Activated T-helper 1 cell treated with anti-CD3 and anti-CD28 coated beads, Interleukin-12 subunit alpha, Interleukin-12 subunit beta, Interleukin-2, Interleukin-4 antibody, amounts not matched to agents 30 ng/mL and 10 ng/mL and 1 ng/mL, durations not matched to agents 14 hours and 24 hours and 36 hours (primary cell): ENCODE results near the gene COL12A1. TPM values are rescaled to one million over a fixed set of nuclear protein-coding genes. Genes with fewer than 3 reads are reported as not detected.

Experiments
- DNase-seq: peaks from one replicate; pipeline ENCODE4 v3.0.0; 2021; ENCODE audit warnings: low spot score
- H3K27ac Mint-ChIP-seq: one replicate; pipeline ENCODE4 v1.8.0; 2021; ENCODE audit warnings: mild to moderate bottlenecking, mixed read lengths
- H3K27me3 Mint-ChIP-seq: one replicate; pipeline ENCODE4 v1.8.0; 2022; ENCODE audit warnings: mild to moderate bottlenecking, moderate library complexity, mixed read lengths; ENCODE audit not compliant: insufficient read depth
- H3K36me3 Mint-ChIP-seq: one replicate; pipeline ENCODE4 v1.8.0; 2021; ENCODE audit warnings: low read depth, mixed read lengths
- H3K4me1 Mint-ChIP-seq: one replicate; pipeline ENCODE4 v1.8.0; 2021; ENCODE audit warnings: low read depth, mixed read lengths
- H3K4me3 Mint-ChIP-seq: one replicate; pipeline ENCODE4 v1.8.0; 2021; ENCODE audit warnings: mild to moderate bottlenecking, moderate library complexity, mixed read lengths
- H3K9me3 Mint-ChIP-seq: one replicate; pipeline ENCODE4 v1.8.0; 2021; ENCODE audit warnings: mixed read lengths
- intact Hi-C: fragments of 100-400 bp; cut with micrococcal nuclease; formaldehyde crosslinking; loops from one replicate; pipeline ENCODE4 v1.15.1; 2024
- total RNA-seq: library from RNA; stranded (reverse); gene quantifications from 2 replicates; pipeline ENCODE4 v1.2.3, GENCODE V29; 2022

COL12A1 gene
- total RNA-seq, 1 donor from 2014 or later: 0.03 TPM

DNA sequence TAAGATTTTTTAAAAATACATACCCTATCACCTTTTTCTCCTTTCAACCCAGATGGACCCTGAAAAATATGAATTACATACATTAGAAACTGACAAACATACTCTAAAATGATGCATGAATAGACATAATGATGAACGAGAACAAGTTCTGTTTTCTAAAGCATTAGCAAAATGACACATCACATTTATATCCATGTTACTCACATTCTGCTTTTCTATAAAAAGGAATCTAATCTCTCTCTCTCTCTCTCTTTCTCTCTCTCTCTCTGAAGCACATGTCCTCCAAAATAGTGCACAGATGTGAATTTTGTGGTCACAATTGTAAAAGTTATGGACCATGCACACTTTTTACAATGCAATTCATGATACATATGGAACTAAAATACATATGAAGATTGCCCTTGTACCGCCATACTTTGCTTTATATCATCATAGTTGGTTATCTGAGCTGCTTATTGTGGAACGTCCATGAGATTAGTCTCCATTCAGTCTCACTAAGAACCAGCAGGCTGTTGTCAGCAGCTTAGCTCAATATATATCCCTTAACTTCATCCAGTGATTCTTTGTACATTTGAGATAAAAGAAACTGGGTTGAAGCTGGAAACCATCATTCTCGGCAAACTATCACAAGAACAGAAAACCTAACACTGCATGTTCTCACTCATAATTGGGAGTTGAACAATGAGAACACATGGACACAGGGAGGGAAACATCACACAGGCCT lies 114.2 kb downstream of the COL12A1 start:
- Mint-ChIP-seq H3K27ac (no peak overlapping the region), H3K4me1 (no peaks in the 10 kb centered on the region), H3K27me3 (no peaks in the 10 kb centered on the region), H3K9me3 (no peaks in the 10 kb centered on the region), H3K4me3 (no peak overlapping the region), H3K36me3 (no peaks in the 10 kb centered on the region)
- no peak for DNase-seq
- intact Hi-C loops: no loop called here

GRCh38 chr6:75090576-75090975 lies 115.3 kb downstream of the COL12A1 start:
- Mint-ChIP-seq H3K4me1 (no peaks in the 10 kb centered on the region), H3K9me3 (no peaks in the 10 kb centered on the region), H3K27me3 (peaks cover 3% of the 10 kb centered on the region), H3K4me3 (no peak overlapping the region), H3K27ac (no peak overlapping the region), H3K36me3 (no peaks in the 10 kb centered on the region)
- intact Hi-C loops: no loop called here
- DNase-seq: no peak

DNA sequence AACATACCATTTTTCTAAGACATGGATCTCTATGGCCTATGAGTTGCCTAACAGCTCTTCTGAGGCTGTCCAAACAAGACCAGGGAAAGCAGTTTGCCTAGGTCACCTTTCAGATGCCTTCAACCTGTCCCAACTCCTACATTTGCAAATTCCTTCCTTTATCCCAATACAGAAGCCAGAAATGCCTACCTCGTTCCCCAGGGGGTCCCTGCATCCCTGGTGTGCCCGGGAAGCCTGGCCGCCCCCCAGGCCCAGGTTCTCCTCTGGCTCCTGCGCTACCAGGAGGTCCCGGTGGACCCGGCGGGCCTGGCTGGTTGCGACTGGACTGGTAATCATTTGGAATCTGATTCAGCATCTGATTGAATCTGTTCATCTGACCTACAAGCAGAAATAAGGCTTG lies 115.9 kb downstream of the COL12A1 start:
- Mint-ChIP-seq H3K36me3 (no peaks in the 10 kb centered on the region), H3K9me3 (no peaks in the 10 kb centered on the region), H3K4me3 (no peak overlapping the region), H3K27me3 (peaks cover 8% of the 10 kb centered on the region), H3K4me1 (no peaks in the 10 kb centered on the region), H3K27ac (no peak overlapping the region)
- DNase-seq: no peak
- intact Hi-C loops: no loop called here

DNA sequence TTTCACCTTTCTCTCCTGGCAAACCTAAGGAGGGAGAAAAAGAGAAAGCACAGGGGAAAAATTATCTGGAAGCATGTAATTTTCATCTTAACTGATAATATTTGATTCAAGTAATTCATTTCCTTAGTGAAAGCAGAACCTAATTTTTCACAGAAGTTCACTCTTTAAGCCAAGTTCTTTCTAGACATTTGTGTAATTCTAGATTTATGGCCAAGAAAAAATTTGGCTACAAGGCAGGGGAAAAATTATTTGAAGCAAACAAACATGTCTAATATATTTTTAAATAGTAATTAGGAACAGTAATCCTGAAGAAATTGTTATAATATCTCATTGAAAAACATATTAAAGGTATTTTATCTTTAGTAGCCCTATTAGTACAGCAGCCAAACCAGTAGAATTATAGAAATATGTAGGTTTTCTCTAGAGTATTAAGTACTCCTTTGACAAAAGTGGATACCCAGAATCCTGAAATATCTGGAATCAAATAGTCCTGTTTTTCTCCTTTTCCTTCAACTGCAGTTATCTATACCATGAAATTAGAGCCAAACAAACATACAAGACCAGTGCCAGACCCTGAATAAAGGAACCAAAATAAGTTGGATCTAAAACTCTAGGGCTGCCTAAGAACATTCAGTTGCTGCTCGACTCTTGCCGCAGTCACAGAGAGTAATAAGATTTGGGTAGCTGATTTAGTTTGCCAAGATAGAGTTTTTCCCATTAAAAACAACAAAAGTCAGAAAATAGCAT lies 116.5 kb downstream of the COL12A1 start:
- Mint-ChIP-seq H3K27ac (no peak overlapping the region), H3K36me3 (no peaks in the 10 kb centered on the region), H3K27me3 (peaks cover 13% of the 10 kb centered on the region), H3K9me3 (no peaks in the 10 kb centered on the region), H3K4me1 (no peaks in the 10 kb centered on the region), H3K4me3 (no peak overlapping the region)
- intact Hi-C loops: no loop called here
- no peak for DNase-seq

DNA sequence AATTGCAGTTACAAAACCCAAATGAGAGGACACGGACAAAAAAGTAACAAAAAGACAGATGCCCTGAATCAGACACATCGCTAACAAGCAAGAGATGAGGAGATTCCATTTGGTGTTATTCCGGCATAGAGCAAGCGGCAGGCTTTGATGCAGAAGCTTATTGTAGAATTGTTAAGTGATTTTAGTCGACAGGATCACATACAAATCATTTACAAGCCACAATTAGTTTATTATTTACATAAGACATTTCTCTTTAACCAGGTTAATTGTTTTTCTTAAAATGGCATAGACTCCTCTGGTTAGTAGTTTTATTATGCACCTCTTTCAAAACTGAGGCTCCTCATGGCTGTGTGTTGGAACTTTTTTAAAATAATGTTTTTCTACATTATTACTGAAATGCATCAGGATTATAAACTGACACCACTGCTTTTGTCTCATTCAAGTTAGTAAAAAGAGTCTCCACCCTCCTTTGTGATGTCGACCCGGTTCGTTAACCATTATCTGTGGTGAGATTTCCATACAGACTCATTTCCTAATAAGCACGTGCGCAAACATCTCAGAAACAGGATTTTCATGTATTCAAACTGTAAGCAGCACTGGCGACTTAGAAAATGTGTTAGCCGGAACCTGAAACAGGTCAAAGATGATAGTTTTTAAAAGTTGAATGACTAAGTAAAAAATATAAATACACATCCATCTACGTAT lies 119.8 kb downstream of the COL12A1 start:
- H3K27ac Mint-ChIP-seq: no peak overlapping the region
- intact Hi-C loops: loop anchor here (2.0 kb wide), 1 partner anchor 121 kb away; the partner anchor contains the start of gene COL12A1
- H3K36me3 Mint-ChIP-seq: no peaks in the 10 kb centered on the region
- no peak overlapping the region for H3K4me3 Mint-ChIP-seq
- H3K27me3 Mint-ChIP-seq: peaks cover 16% of the 10 kb centered on the region
- no peaks in the 10 kb centered on the region for H3K4me1 Mint-ChIP-seq
- DNase-seq: no peak
- H3K9me3 Mint-ChIP-seq: no peaks in the 10 kb centered on the region

DNA sequence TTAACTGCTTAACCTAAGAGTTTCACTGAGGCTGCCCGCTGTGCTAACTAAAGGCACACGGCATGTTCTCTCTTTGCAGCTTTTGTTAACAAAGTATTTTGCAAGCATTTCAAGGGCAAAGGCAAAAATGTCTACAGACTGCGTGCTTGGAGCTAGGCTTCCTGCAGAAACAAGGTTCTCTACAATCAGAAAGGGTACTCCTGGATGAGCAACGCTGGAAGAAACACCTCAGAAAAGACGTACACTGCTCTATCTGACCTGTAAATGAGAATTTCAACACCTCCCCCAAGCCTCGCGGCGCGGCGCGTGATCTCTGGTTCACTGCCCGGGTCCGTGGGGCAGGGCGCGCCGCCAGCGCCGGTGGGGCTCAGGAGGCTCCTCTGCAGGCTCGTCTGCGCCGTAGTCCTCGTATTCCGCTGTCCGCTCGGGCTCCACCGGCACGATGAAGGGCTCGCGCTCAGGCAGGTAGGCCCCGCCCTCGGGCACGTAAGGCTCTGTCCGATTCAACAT lies 120.9 kb downstream of the COL12A1 start:
- Mint-ChIP-seq H3K27ac (no peak overlapping the region), H3K4me1 (no peaks in the 10 kb centered on the region), H3K36me3 (no peaks in the 10 kb centered on the region), H3K9me3 (no peaks in the 10 kb centered on the region), H3K27me3 (peaks cover 16% of the 10 kb centered on the region), H3K4me3 (no peak overlapping the region)
- intact Hi-C loops: loop anchor here (2.0 kb wide), 1 partner anchor 122 kb away; the partner anchor contains the start of gene COL12A1
- DNase-seq: no peak

DNA sequence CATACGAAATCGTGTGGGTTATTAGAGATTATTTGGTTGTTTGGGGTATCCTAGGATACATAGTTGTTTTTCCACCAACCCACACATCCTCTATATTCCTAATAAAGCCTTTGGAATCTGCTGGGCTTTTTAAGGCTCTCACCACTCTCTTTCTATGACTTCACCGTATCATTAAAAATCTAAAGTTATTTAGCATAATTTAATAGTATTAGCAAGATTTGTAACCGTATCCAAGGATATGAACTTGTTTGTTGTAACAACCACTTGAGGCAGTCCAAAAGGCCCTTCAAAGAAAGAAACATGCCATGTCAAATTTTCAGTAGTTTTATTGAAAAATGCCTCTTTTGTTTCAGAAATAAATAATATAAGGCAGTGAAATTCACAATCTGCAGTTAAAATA lies 121.8 kb downstream of the COL12A1 start:
- Mint-ChIP-seq H3K27me3 (peaks cover 16% of the 10 kb centered on the region), H3K4me3 (no peak overlapping the region), H3K36me3 (no peaks in the 10 kb centered on the region), H3K27ac (no peak overlapping the region), H3K9me3 (no peaks in the 10 kb centered on the region), H3K4me1 (no peaks in the 10 kb centered on the region)
- no peak for DNase-seq
- intact Hi-C loops: loop anchor here (2.0 kb wide), 1 partner anchor 123 kb away; the partner anchor contains the start of gene COL12A1

DNA sequence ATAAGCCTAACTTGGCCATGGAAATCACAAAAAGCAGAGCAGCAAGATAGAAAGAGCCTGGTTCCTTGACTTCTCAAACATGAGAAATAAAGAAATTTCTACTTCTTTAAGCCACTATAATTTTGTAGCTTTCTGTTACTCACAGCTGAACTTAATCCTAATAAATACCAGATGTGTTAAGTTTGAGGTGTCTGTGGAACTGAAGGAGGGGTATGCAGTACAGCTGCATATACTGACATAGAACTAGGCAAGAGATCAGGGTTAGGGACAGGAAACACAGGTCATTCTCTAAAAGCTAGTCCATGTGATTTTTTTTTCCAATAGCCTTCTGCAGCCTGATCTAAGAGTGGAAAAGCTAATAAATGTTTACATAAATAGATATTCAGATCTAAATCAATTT lies 123.9 kb downstream of the COL12A1 start:
- DNase-seq: no peak
- Mint-ChIP-seq H3K36me3 (no peaks in the 10 kb centered on the region), H3K9me3 (no peaks in the 10 kb centered on the region), H3K27me3 (peaks cover 16% of the 10 kb centered on the region), H3K4me1 (no peaks in the 10 kb centered on the region), H3K4me3 (no peak overlapping the region), H3K27ac (no peak overlapping the region)
- intact Hi-C loops: no loop called here

DNA sequence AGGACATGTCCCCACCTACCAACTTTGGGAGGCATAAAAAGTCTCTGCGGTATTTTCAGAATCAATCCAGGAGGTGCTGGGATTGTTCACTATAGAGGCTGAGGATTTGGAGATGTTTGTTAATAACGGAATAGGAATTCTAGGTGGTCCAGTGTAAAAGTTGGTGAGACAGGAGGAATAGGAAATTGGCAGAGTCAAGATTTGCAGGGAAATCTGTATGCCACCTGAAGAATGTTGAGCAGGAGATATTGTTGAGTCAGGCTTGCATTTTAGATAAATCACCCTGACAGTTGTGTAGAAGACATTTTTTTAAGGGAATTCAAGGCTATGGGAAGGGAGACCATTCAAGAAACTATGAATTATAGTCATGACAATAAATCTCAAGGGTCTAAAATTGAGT lies 124.8 kb downstream of the COL12A1 start:
- H3K4me1 Mint-ChIP-seq: no peaks in the 10 kb centered on the region

GRCh38 chr6:75079589-75079988 lies 126.3 kb downstream of the COL12A1 start:
- Mint-ChIP-seq H3K27ac (no peak overlapping the region), H3K4me1 (no peaks in the 10 kb centered on the region), H3K9me3 (no peaks in the 10 kb centered on the region), H3K27me3 (peaks cover 6% of the 10 kb centered on the region), H3K4me3 (no peak overlapping the region), H3K36me3 (no peaks in the 10 kb centered on the region)
- intact Hi-C loops: no loop called here
- DNase-seq: no peak

More for the DNA sequence above, 124.8 kb downstream of the COL12A1 start:
- no peaks in the 10 kb centered on the region for H3K36me3 Mint-ChIP-seq
- H3K9me3 Mint-ChIP-seq: no peaks in the 10 kb centered on the region
- H3K27me3 Mint-ChIP-seq: peaks cover 16% of the 10 kb centered on the region
- intact Hi-C loops: no loop called here
- DNase-seq: no peak
- no peak overlapping the region for H3K27ac Mint-ChIP-seq
- no peak overlapping the region for H3K4me3 Mint-ChIP-seq

- no peaks in the 10 kb centered on the region for H3K9me3 Mint-ChIP-seq
- H3K36me3 Mint-ChIP-seq: no peaks in the 10 kb centered on the region
- DNase-seq: no peak
- intact Hi-C loops: no loop called here
- H3K27ac Mint-ChIP-seq: no peak overlapping the region
- H3K4me3 Mint-ChIP-seq: no peak overlapping the region
- no peaks in the 10 kb centered on the region for H3K4me1 Mint-ChIP-seq
- no peaks in the 10 kb centered on the region for H3K27me3 Mint-ChIP-seq
These were observed 128.2 kb downstream of the COL12A1 start for GRCh38 chr6:75077701-75078100.

DNA sequence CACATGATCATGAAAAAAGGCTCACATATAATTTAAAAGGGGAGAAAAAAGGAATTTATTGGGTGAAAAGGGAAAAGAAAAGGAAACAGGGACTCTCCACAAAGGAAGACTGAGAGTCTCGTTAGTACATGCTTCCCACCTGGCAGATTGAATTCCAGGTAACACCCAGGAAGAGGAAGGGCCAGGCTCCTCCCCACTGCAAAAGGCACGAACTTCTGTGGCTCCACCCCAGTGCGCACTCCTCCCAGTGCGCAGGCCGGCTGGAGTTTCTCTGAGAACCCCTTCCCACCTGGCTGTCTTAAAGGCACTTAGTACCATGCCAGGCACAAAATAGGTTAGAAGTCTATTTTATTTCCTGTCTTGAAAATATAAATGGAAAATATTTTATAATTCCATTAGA lies 129.8 kb downstream of the COL12A1 start:
- H3K36me3 Mint-ChIP-seq: no peaks in the 10 kb centered on the region
- no peak overlapping the region for H3K4me3 Mint-ChIP-seq
- H3K27ac Mint-ChIP-seq: no peak overlapping the region
- DNase-seq: no peak
- no peaks in the 10 kb centered on the region for H3K27me3 Mint-ChIP-seq
- H3K9me3 Mint-ChIP-seq: no peaks in the 10 kb centered on the region
- intact Hi-C loops: no loop called here
- H3K4me1 Mint-ChIP-seq: no peaks in the 10 kb centered on the region

DNA sequence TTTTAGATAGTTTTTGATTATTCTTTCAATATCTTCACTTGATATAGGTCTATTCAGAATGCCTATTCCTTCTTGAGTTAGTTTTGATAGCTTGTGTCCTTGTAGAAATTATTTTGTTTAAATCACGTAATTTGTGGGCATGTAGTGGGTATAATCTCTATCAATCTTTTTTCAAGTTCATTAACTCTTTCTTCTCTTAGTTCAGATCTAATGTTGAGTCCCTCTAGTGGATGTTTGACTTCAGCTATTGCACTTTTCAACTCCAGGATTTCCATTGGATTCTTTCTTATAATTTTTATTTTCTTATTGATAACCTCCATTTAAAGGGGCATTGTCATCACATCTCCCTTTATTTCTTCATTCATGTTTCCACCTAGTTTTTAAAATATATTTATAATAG lies 135.6 kb downstream of the COL12A1 start:
- H3K27me3 Mint-ChIP-seq: peaks cover 2% of the 10 kb centered on the region

More for the DNA sequence above, 135.6 kb downstream of the COL12A1 start:
- intact Hi-C loops: no loop called here
- Mint-ChIP-seq H3K27ac (no peak overlapping the region), H3K9me3 (no peaks in the 10 kb centered on the region), H3K4me1 (no peaks in the 10 kb centered on the region), H3K36me3 (no peaks in the 10 kb centered on the region), H3K4me3 (no peak overlapping the region)
- DNase-seq: no peak
